RPMI7951 (cell line): ENCODE results near the gene NECAB3. TPM values are rescaled to one million over a fixed set of nuclear protein-coding genes. Genes with fewer than 3 reads are reported as not detected.
A peak's percentile ranks its signal among the peaks of the same experiment; 100 is the strongest.
"Not testable (repeated sequence)": the region's sequence is repeated elsewhere in the genome, so short reads cannot be mapped to it uniquely, and the experiment has no call there.

Experiments
- DNase-seq: peaks from one replicate; pipeline ENCODE4 v3.0.0-alpha.2; 2012; ENCODE audit warnings: low read depth
- total RNA-seq: library from RNA; depleted of rRNA; stranded (reverse); fragments of >200 nt; shearing (Covaris generic); gene quantifications from 2 replicates; pipeline ENCODE4 v1.2.3, GENCODE V29; 2014; rRNA removed

The NECAB3 gene
- 39.3 and 43.9 TPM in 2 replicates for total RNA-seq

DNA sequence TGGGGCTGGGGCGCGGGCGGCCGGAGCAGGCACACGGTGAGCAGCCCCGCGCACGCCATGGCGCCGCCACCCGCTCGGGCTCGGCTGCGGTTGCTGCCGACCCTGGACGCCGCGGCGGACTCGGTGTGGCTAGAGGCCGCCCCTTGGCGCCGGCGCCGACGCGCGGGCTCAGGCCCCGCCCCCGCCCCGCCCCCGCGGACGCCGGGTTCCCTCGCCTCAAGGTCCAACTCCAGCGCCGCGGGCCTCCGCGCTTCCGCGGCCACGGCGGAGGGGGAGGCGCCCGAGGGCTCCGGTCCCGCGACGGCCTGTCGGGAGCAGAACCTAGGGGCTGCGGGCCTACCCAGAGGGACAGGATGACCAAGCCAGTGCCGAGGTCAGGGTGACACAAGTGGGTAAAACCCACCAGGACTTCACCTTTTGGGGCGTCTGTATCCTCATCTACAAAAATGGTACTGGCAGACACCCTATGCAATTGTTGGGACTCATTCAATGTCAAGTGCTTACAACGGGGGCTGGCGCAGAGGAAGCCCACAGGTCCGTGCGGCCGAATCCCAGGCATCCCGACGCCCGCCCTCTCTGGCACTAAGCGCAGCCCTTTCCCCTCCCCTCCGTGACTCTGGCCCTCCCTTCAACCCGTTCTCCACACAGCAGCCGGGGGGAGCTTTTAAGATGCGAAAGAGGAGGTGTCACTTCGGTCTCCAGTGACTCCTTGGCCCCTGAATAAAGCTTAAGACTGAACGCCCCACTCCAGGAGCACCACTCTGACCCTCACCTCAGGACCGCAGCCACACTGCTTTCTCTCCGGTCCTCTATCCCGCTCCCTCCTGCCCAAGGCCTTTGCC is at the start of gene NECAB3:
Gene NECAB3 (minus strand): TSS at position 135 of the 842 bp plus-strand sequence. CDS start 76 bp downstream, at position 59.
- peak; percentile 80 for DNase-seq

DNA sequence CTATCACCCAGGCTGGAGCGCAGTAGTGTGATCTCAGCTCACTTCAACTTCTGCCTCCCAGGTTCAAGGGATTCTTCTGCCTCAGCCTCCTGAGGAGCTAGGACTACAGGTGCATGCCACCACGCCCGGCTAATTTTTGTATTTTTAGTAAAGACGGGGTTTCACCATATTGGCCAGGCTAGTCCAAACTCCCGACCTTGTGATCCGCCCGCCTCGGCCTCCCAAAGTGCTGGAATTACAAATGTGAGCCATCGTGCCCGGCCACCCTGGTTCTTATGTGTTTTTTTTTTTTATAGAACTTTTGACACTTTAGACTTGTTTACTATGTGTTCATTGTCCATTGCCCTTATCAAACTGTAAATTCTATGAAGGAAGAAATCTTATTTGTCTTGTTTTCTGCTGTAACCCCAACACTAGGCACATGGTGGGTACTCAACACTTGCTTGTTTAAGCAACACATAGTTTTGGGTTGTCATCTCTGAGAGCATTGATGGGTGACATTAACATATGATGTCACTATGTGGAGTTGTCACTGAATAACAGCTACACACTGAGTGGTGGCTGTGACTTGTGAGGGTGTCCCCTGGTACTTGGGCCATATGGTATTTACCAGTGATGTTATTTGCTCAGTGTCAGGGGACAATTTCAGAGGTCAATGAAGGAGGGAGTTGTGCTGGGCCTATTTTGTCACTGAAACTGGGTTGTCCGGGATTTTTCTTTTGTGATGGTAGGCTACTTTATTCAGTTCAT is 47.3 kb upstream of the NECAB3 start:
- DNase-seq = no peak

- peak; percentile 100 for DNase-seq
These were observed 45.9 kb upstream of the NECAB3 start, which contains the start of gene PXMP4 for GRCh38 chr20:33719989-33720709. TSS of gene PXMP4 (minus strand) at chr20:33720310. CDS start at chr20:33720207, 103 bp downstream.

DNA sequence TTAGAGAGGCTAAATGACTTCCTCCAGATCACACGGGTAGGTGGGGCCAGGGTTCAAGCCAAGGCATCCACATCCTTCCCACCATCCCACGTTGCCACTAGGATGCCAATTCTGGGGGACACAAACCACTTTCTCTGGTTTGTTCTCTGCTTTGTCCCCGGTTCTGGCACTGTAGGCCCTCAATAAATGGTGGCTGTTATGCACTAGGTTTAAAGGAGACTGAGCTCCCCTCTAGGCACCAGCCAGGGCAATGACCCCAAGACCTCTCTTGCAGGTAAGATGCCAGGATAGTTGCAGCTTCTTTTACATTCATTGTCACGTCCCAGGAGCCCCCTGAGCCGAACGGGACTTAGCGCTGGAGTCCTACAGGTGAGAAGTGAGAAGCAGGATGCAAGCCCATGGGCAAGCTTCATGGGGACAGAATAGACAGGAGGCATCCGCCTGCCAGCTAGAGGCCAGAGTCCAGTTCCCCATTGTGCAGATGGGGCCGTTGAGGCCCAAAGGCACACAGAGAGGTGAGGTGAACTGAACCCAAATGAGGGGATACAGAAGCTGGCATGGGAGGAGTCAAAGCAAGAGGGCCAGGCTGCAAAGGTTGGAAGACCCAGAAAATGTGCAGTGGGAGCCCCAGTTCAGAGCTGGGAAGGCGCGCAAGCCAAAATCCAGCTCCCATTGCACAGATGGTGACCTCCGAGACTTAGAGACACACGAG is 45.2 kb upstream of the NECAB3 start:
- DNase-seq = no peak

DNA sequence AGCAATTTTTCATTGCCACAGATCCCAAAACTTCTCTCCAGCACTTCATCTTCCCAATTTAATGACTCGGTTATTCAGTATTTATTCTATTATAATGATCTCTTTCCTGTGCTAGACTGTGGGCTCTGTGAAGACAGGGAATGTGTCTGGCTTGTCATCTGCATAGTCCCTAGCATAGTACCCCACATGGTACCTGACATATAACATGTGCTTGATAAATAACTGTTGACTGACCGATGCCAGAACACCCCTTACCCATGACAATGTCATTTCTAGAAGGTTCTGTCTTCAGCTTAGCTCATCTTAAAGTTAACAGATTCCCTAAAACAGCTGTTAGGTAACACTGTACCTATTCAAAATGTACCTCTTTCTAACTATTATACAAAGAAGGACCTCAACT is 42.3 kb upstream of the NECAB3 start:
- DNase-seq = no peak

- DNase-seq = no peak
These were observed 39.7 kb upstream of the NECAB3 start for GRCh38 chr20:33713865-33714367.

GRCh38 chr20:33711446-33711738 is 37.2 kb upstream of the NECAB3 start:
- DNase-seq = no peak

- no peak for DNase-seq
These were observed 36.6 kb upstream of the NECAB3 start for GRCh38 chr20:33710681-33711445.

DNA sequence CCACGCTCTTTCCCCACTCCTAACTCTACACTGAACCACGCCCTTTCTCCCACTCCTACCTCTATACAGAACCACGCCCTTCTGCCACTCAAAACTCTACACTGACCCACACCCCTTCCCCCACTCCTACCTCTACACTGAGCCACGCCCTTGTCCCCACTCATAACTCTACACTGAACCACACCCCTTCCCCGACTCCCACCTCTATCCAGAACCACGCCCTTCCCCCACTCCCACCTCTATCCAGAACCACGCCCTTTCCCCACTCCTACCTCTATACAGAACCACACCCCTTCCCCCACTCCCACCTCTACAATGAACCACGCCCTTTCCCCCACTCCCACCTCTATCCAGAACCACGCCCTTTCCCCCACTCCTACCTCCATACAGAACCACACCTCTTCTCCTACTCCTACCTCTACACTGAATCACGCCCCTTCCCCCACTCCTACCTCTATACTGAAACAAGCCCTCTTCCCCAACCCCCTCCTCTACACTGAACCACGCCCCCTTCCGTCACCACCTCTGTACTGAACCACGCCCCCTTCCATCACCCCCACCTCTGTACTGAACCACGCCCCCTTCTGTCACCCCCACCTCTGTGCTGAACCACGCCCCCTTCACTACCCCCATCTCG is 35.8 kb upstream of the NECAB3 start:
- no peak for DNase-seq

DNA sequence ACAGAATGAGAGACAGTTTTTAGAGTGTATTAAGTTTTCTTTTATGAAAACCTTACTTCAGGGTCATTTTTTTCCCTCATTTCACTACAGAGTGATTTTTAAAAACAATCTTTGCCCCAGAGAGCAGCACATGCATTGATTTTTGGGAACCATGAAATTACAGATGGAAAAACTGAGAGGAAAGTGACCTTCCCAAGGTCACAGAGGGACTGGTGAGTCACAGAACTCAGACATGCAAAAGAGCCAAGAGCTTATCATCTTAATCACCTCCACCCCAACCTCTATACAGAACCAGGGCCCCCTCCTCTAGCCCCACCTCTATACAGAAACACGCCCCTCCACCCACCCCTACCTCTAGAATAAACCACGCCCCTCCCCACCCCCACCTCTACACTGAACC is 35.2 kb upstream of the NECAB3 start:
- DNase-seq = peak; percentile 38

DNA sequence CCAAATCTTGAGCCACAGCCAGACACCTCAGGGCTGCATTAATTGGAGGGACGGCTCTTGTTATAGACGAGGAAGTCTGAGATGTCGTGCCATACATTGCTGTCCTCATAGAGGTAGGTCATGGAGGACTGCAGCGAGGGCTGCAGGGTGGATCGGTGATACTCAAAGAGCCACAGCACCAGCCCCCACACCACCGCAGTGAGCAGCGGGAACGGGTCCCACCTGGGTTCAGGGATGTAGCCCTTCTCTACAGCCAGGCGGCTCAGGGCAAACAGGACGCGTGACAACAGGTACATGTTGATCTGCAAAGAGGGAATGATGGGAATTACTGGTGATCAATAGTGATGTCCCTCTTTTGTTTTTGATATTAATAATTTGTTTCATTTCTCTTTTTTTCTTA is 33.4 kb upstream of the NECAB3 start:
- DNase-seq = no peak

DNA sequence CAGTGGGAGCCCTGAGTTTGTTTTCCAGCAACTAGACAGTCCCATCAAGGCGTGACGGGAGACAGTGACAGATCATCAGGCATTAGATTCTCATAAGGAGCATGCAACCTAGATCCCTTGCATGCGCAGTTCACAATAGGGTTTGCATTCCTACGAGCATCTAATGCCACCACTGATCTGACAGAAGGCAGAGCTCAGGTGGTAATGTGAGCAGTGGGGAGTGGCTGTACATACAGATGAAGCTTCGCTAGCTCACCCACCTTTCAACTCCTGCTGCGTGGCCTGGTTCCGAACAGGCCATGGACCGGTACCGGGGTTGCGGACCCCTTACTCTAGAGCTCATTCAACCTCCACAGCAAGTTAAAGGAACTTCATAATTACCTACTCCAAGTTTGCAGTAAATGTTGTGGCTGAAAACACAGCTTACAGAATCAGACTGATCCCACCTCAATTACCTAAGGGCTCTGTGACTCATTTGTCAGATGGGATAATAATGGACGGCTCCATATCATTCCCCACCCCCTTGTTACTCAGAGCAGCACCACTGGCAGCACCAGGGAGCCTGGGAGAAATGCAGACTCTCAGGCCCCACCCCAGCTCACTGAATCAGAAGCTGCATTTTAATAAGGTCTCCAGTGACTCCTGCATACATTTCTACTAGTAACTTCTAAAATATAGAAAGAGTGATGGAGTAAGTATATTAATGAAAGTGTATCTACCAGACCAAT is 30.1 kb upstream of the NECAB3 start:
- peak; percentile 32 for DNase-seq

- no peak for DNase-seq
These were observed 29.4 kb upstream of the NECAB3 start for GRCh38 chr20:33703498-33704137.

DNA sequence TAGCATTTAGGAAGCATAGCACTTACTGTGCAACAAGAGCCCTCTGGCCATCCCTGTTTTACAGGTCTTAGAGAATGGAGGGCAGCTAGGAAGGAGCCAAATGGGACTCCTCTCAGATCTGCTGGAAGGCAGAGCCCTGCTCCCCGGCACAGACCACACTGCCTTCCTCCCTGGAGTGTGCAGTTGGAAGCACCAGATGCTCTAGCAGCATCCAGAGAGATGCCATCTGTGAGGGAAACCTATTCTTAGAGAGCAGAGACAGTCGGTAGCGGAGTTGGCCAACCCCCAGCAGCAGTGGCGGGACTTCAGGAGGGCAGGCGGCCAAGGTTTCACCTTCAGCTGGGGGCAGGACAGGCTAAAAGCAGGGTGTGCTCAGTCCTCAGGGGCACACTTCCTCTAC is 28.6 kb upstream of the NECAB3 start:
- no peak for DNase-seq

DNA sequence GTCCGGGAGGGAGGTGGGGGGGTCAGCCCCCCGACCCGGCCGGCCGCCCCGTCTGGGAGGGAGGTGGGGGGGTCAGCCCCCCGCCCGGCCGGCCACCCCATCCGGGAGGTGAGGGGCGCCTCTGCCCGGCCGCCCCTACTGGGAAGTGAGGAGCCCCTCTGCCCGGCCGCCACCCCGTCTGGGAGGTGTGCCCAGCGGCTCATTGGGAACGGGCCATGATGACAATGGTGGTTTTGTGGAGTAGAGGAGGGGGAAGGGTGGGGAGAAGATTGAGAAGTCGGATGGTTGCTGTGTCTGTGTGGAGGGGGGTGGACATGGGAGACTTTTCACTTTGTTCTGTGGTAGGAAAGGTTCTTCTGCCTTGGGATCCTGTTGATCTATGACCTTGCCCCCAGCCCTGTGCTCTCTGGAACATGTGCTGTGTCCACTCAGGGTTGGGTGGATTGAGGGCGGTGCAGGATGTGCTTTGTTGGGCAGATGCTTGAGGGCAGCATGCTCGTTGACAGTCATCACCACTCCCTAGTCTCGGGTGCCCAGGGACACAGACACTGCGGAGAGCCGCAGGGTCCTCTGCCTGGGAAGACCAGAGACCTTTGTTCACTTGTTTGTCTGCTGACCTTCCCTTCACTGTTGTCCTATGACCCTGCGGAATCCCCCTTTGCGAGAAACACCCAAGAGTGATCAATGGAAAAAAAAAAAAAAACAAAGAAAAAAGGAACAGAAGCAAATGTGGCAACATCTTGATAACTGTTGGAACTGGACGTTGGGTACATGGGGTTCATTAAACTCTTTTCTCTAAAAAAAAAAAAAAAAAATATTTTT is 27.6 kb upstream of the NECAB3 start:
- DNase-seq = peak; percentile 42

GRCh38 chr20:33700696-33701441 is 26.6 kb upstream of the NECAB3 start:
- not testable (repeated sequence) for DNase-seq

GRCh38 chr20:33698966-33699365 is 24.7 kb upstream of the NECAB3 start:
- not testable (repeated sequence) for DNase-seq
